K562 (cell line): Measurements from ENCODE around the gene SSH3. TPM values are rescaled to one million over a fixed set of nuclear protein-coding genes. Genes with fewer than 3 reads are reported as not detected.

Experiments
- CREB3L1 ChIP-seq: fragments of 450-650 bp; IDR thresholded peaks from 2 replicates; pipeline ENCODE4 v1.6.1; 2014; ENCODE audit warnings: low read depth, mild to moderate bottlenecking, moderate library complexity, borderline replicate concordance
- E2F3 ChIP-seq: fragments of 250-450 bp; sonication (Bioruptor Pico); IDR thresholded peaks from 2 replicates; pipeline ENCODE4 v1.4.0; 2020; ENCODE audit warnings: mild to moderate bottlenecking
- FOXK1 ChIP-seq: sonication (generic); formaldehyde crosslinking; IDR thresholded peaks from 2 replicates; pipeline ENCODE4 v1.8.0; 2022; ENCODE audit warnings: missing genetic modification reagents, mild to moderate bottlenecking, borderline replicate concordance
- JUN ChIP-seq, 2 experiments: sonication (generic) in 1 of 2; formaldehyde crosslinking in 1 of 2; IDR thresholded peaks; 2 replicates each; pipeline versions ENCODE4 v1.6.1 to v1.8.0; 2012 to 2022; ENCODE audit warnings: borderline replicate concordance in 2 of 2, mild to moderate bottlenecking in 2 of 2, improper control_type of control experiment in 1 of 2, low read depth in 1 of 2, low read length in 1 of 2, missing genetic modification reagents in 1 of 2
- KAT7 ChIP-seq: sonication (generic); formaldehyde crosslinking; IDR thresholded peaks from 2 replicates; pipeline ENCODE4 v1.8.0; 2022; ENCODE audit warnings: missing genetic modification reagents, mild to moderate bottlenecking, borderline replicate concordance
- NRF1 ChIP-seq, 2 experiments: fragments of 450-650 bp; IDR thresholded peaks in 1 of 2; conservative IDR thresholded peaks in 1 of 2; 2 replicates each; pipeline ENCODE4 v1.6.1; 2014; ENCODE audit warnings: mild to moderate bottlenecking in 2 of 2
- SIN3B ChIP-seq: fragments of 450-650 bp; IDR thresholded peaks from 2 replicates; pipeline ENCODE4 v1.6.1; 2017; ENCODE audit warnings: low read depth, mild to moderate bottlenecking, moderate library complexity
- SRSF7 ChIP-seq: fragments of 200-400 bp; formaldehyde crosslinking; optimal IDR thresholded peaks from 2 replicates; pipeline ENCODE3; 2017; ENCODE audit warnings: mild to moderate bottlenecking, low read depth, low read length
- STAT5A ChIP-seq: IDR thresholded peaks from 2 replicates; pipeline ENCODE4 v1.6.1; 2012; ENCODE audit warnings: low read length, inconsistent platforms, borderline replicate concordance
- TEAD4 ChIP-seq, 2 experiments: sonication (generic) in 1 of 2; formaldehyde crosslinking in 1 of 2; IDR thresholded peaks; 2 replicates each; pipeline versions ENCODE4 v1.6.1 to v1.8.0; 2012 to 2022; ENCODE audit warnings: borderline replicate concordance in 1 of 2, inconsistent platforms in 1 of 2, low read length in 1 of 2, mild to moderate bottlenecking in 1 of 2, missing genetic modification reagents in 1 of 2
- ZKSCAN1 ChIP-seq: fragments of 150-350 bp; IDR thresholded peaks from 2 replicates; pipeline ENCODE4 v1.6.1; 2016; ENCODE audit warnings: low read depth, low read length
- ZNF140 ChIP-seq: fragments of 250-450 bp; sonication (Bioruptor Pico); IDR thresholded peaks from 2 replicates; pipeline ENCODE4 v1.8.0; 2021; ENCODE audit warnings: moderate library complexity, mild to moderate bottlenecking, inconsistent platforms
- ZNF347 ChIP-seq: fragments of 450-650 bp; formaldehyde crosslinking; IDR thresholded peaks from 2 replicates; pipeline ENCODE4 v1.4.0; 2020; ENCODE audit warnings: low read depth, mild to moderate bottlenecking, moderate library complexity
- polyA plus RNA-seq, 8 experiments: library from polyadenylated mRNA; depleted of rRNA in 4 of 8; stranded (reverse) in 5 of 8; unstranded in 3 of 8; fragments of >200 nt; fragmentation: Nextera tagmentation in 2 of 8; fragmentation: Illumina TruSeq in 1 of 8; extraction: Ambion mirVana in 2 of 8; extraction: Trizol in 1 of 8; gene quantifications; 2 replicates each; pipeline versions ENCODE4 v1.2.1 to v1.2.3, GENCODE V29; 2011 to 2014; ENCODE audit warnings: inconsistent platforms in 1 of 8, missing spikeins in 1 of 8
- total RNA-seq, 7 experiments: library from RNA; depleted of rRNA in 6 of 7; stranded (reverse); fragments of >200 nt in 6 of 7; fragmentation: Illumina TruSeq in 2 of 7; extraction: Trizol in 2 of 7; gene quantifications; 2 replicates each; pipeline versions ENCODE4 v1.2.1 to v1.2.3, GENCODE V29; 2011 to 2021; ENCODE audit warnings: low replicate concordance in 1 of 7
- TF ChIP-seq, protein P1 (sequence below): sonication (generic); formaldehyde crosslinking; IDR thresholded peaks from 2 replicates; pipeline ENCODE4 v1.8.0; 2022; ENCODE audit warnings: mild to moderate bottlenecking, missing genetic modification reagents, borderline replicate concordance
- TF ChIP-seq, protein P2 (sequence below): sonication (generic); formaldehyde crosslinking; IDR thresholded peaks from 2 replicates; pipeline ENCODE4 v1.8.0; 2022; ENCODE audit warnings: mild to moderate bottlenecking, missing genetic modification reagents

SSH3 gene
- total and polyA plus RNA-seq, 9 of the 15 experiments (the other 6 are each of a cell fraction or from before 2014, with no cell fraction given) = 0.07 to 1.0 (median 0.24) TPM; not detected in 3

DNA sequence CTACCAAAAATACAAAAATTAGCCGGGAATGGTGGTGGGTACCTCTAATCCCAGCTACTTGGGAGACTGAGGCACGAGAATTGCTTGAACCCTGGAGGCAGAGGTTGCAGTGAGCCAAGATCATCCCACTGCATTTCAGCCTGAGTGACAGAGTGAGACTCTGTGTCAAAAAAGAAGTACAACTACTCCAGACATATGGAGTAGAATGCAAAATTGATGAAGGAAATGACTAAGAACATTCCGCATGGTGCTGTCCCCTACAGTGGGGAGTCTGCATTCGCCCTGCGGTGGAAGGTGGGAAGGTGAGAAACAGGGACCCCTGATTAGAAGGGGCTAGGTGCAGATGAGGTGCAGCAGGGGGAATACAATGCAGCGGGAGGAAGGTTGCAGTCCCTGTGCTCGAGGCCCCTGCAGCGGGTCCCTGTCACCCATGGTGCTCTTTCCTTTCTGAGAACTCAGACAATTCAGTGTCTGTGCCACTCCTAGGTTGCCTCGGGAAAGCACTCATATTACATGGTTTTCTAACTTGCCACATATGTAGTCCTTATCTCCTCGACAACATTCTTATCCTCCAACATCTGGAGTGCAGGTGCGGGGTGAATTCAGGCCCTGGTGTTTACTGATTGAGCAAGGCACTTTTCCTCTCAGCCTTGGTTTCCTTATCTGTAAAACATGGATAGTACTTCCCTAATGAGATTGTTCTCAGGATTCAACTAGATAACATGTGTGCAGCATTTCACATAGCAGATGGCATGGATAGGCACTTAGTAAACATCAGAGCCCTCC, 44.8 kb downstream of the SSH3 start (continued):
- TF ChIP-seq SIN3B (no peak), TEAD4 (IDR thresholded peaks at IDR 0.05; ENCODE audit: low read length) (peak; percentile 99), TEAD4 (CRISPR knock-in tag; IDR thresholded peaks at IDR 0.05; ENCODE audit: borderline replicate concordance) (no peak), JUN (IDR thresholded peaks at IDR 0.05; ENCODE audit: borderline replicate concordance, low read depth, low read length) (no peak), JUN (CRISPR knock-in tag; IDR thresholded peaks at IDR 0.05; ENCODE audit: borderline replicate concordance) (no peak), NRF1 (conservative IDR thresholded peaks at IDR 0.05 in 1 of 2, IDR thresholded peaks at IDR 0.05 in 1 of 2) (0 out of 4 replicates have a peak, but pooled peaks of 1 of the 2 experiments have one; percentile 17), ZNF140 (no peak), ZNF347 (no peak), STAT5A (peak; percentile 90), KAT7 (no peak), FOXK1 (no peak), CREB3L1 (peak; percentile 64; the same call in 1 of the 2 replicates), E2F3 (no peak), ZKSCAN1 (0 out of 2 replicates have a peak, but pooled peaks have one; percentile 9), SRSF7 (no peak)
- TF ChIP-seq, protein P1, sequence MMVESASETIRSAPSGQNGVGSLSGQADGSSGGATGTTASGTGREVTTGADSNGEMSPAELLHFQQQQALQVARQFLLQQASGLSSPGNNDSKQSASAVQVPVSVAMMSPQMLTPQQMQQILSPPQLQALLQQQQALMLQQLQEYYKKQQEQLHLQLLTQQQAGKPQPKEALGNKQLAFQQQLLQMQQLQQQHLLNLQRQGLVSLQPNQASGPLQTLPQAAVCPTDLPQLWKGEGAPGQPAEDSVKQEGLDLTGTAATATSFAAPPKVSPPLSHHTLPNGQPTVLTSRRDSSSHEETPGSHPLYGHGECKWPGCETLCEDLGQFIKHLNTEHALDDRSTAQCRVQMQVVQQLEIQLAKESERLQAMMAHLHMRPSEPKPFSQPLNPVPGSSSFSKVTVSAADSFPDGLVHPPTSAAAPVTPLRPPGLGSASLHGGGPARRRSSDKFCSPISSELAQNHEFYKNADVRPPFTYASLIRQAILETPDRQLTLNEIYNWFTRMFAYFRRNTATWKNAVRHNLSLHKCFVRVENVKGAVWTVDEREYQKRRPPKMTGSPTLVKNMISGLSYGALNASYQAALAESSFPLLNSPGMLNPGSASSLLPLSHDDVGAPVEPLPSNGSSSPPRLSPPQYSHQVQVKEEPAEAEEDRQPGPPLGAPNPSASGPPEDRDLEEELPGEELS (CRISPR knock-in tag) = no peak
- TF ChIP-seq, protein P2, sequence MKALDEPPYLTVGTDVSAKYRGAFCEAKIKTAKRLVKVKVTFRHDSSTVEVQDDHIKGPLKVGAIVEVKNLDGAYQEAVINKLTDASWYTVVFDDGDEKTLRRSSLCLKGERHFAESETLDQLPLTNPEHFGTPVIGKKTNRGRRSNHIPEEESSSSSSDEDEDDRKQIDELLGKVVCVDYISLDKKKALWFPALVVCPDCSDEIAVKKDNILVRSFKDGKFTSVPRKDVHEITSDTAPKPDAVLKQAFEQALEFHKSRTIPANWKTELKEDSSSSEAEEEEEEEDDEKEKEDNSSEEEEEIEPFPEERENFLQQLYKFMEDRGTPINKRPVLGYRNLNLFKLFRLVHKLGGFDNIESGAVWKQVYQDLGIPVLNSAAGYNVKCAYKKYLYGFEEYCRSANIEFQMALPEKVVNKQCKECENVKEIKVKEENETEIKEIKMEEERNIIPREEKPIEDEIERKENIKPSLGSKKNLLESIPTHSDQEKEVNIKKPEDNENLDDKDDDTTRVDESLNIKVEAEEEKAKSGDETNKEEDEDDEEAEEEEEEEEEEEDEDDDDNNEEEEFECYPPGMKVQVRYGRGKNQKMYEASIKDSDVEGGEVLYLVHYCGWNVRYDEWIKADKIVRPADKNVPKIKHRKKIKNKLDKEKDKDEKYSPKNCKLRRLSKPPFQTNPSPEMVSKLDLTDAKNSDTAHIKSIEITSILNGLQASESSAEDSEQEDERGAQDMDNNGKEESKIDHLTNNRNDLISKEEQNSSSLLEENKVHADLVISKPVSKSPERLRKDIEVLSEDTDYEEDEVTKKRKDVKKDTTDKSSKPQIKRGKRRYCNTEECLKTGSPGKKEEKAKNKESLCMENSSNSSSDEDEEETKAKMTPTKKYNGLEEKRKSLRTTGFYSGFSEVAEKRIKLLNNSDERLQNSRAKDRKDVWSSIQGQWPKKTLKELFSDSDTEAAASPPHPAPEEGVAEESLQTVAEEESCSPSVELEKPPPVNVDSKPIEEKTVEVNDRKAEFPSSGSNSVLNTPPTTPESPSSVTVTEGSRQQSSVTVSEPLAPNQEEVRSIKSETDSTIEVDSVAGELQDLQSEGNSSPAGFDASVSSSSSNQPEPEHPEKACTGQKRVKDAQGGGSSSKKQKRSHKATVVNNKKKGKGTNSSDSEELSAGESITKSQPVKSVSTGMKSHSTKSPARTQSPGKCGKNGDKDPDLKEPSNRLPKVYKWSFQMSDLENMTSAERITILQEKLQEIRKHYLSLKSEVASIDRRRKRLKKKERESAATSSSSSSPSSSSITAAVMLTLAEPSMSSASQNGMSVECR (CRISPR knock-in tag) = no peak
